Measurements from ENCODE around the gene BTN3A1. TPM values are rescaled to one million over a fixed set of nuclear protein-coding genes. Genes with fewer than 3 reads are reported as not detected.
"Not testable (repeated sequence)": the region's sequence is repeated elsewhere in the genome, so short reads cannot be mapped to it uniquely, and the experiment has no call there.

The BTN3A1 gene
- total RNA-seq, 1 donor from 2014 or later: 15.4 TPM

DNA sequence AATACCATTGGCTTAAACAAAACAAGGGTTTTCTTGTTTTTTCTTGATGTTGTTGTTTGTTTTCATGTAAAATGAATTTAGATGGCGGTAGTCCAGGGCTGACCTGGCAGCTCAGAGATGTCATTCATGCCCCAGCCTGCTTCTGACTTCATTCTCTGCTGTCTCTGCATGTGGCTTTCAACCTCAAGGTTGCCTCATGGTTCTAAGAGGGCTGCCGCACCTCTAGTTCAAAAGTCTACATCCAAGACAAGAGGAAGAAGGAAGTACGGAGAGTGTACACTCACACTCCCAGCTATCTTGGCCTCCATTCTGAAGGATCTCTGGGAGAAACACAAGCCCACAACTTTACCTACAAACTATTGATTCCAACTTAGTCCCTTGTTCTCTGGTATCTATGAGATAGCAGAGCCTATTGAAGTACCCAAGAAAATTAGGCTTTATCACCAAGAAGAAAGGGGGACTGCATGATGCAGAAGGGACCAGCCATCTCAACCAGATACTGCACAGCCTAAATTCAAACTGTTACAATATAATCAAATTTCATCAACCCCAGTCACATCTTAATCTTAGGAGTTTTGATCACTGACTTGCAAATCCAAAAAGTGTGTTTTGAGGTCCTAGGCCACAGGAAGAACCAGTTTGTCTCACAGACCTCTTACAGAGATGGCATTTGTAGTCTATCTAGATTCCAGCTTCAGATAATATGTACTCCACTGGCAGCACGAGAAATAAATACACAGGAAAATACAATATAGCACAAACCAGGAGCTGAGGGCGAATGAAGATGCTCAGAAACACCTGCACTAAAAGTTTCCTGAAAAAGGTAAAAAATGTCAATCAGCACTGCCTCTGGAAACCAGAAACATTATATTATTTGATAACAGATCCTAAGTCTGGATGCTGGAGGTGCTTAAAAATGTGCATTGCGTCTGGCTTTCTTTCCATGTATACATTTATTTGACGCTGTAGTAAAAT lies 37.4 kb downstream of the BTN3A1 start:
- DNase-seq (ENCODE audit: low spot score): no peak

DNA sequence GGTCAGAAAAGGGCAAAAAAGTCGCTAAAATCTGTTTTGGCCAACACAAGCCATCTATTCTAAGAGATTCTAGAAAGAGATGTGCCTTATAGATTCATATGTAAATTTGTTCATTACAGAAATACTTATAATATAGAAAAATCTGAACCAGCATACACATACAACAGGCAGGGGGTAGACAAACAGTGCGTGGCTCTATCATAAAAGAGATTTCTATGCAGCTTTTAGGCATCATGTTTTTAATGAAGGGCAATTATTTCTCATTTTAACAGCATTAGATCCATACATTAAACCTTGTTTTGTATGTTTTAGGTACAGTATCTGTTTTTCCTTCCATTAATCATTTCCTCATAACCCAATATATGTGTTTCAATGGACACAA lies 38.9 kb downstream of the BTN3A1 start:
- no peak for DNase-seq (ENCODE audit: low spot score)

DNA sequence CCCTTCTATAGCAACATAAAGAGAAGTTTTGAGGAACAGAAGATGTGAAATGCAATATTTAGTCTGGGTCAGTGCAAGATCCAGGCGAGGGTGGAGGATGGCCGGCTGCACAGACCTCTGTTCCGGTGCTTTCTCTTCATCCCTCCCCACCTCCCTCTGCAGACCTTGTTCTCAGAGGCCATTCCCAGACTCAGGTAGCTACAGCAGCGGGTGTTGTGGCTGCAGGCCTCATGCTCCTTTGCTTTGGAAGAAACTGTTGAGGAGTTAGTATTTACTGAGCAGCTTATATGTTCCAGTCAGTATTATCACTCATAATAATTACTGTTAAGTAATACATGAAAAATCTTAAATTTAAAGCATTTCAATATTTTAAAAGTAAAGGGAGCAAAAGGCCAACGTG lies 39.9 kb downstream of the BTN3A1 start:
- no peak for DNase-seq (ENCODE audit: low spot score)

DNA sequence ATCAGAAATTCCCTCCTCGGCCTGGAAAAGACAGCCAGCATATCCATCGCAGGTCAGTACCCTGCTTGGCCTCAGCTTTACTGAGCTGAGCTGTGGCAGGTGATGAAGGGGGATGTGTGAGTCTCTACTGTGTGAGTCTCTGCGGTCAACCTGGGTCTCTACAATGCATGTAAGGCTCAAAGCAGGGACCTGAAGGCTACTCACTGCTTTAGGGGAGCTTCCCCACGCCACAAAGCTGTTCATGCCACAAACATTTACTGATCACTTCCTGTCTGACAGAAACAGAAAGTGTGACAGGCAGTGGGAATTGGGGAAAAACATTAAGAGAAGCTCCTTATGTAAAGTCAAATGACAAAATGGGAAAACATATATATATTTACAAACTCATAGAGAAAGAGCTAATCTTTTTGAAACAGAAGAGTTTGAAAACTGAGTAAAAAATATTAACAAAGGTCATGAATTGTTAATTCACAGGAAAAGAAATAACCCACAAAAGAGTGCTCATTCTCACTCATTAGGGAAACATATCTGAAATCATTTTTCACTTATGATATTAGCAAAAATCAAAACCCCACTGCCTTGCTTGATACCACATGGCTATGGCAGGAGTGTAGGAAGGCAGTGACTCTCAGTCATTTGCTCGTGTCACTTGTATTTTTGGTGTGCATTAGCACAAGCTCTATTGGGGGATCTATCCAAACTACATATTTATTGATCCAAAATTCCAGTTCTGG lies 44.0 kb downstream of the BTN3A1 start:
- DNase-seq (ENCODE audit: low spot score): no peak

DNA sequence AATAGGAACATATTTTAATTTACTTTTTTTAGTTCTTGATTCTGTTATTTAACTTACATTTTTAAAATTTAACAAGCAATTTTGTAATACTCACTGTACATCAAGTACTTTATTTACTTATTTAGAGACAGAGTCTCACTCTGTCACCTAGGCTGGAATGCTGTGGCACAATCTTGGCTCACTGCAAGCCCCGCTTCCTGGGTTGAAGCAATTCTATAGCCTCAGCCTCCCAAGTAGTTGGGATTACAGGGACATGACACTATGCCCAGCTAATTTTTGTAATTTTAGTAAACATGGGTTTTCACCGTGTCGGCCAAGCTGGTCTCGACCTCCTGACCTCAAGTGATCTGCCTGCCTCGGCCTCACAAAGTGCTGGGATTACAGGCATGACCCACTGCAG lies 45.2 kb downstream of the BTN3A1 start:
- no peak for DNase-seq (ENCODE audit: low spot score)

DNA sequence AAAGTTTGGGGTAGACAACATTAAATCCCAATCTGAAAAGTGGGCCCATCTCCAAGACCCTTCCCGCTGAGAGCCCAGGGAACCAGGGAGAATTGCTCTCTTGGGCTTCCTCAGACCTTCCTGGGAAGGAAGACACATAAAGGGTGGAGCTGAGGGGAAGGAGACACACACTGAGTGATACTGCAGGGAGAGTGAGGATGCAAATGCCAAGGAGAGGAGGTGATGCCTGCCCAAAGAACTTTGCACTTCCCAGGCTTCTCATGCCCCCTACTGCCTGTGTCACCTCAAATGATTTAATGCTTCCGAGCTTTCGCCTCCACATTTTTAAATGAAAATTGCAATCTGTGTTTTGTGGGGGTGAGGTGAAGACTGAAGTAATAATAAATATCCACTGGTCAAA lies 48.2 kb downstream of the BTN3A1 start:
- DNase-seq (ENCODE audit: low spot score): no peak

DNA sequence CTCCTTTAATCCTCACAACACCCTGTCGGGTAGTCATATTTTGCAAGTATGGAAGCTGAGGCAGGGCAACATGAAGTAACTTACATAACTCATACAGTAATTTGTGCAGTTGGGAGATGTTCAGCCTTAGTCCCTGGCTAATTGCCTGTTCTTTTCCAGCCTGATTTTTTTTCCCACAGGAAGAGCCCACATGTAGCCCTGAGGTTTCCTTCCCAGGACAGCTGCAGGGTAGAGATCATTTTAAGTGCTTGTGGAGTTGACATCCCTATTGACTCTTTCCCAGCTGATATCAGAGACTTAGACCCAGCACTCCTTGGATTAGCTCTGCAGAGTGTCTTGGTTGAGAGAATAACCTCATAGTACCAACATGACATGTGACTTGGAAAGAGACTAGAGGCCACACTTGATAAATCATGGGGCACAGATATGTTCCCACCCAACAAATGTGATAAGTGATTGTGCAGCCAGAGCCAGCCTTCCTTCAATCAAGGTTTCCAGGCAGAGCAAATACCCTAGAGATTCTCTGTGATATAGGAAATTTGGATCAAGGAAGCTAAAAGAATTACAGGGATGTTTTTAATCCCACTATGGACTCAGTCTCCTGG lies 50.7 kb downstream of the BTN3A1 start:
- no peak for DNase-seq (ENCODE audit: low spot score)

DNA sequence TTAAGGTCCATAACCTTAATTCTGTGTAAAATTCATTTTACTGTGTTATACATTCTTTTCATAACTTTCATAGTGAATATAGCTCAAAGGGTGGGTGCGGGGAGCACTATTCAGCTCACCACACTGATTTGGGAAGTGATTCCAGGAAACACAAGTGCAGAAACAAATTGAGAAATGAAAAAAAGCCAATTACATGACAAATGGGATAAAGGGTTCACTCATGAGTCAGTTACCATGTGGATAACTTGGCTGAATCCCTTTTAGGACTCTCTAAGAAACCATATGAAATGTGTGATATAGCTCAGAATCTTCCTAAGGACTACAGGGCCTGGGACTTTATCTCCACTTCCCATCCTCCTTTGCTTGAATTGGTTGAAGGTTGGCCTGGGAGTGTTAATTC lies 52.6 kb downstream of the BTN3A1 start:
- no peak for DNase-seq (ENCODE audit: low spot score)

DNA sequence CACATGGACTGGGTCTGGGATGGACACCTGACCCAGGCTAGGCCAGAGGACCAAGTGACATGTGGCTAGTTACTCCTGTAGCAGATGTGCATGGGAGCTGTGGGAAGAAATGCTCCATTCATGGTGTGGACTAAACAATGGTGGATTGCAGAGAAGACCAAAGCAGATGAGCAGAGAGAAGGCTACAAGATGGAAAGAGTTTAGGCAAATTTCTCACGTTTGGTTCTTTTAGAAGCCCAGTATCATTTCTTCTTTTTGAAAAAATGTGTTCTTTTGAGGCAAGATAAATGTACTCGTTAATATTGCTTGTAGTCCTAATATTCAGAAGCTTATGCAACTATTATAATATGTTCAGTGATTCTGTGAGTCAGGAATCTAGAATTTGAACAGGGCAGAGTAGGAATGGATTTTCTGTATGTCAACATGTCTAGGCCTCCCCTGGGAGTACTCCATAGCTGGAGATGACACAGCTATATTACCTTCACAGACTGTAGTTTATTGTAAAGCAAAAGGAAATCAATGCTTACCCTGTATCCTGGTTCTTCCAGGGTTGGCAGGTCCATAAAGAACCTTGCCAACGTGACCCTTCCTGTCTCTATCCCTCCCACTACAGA lies 53.4 kb downstream of the BTN3A1 start:
- no peak for DNase-seq (ENCODE audit: low spot score)

DNA sequence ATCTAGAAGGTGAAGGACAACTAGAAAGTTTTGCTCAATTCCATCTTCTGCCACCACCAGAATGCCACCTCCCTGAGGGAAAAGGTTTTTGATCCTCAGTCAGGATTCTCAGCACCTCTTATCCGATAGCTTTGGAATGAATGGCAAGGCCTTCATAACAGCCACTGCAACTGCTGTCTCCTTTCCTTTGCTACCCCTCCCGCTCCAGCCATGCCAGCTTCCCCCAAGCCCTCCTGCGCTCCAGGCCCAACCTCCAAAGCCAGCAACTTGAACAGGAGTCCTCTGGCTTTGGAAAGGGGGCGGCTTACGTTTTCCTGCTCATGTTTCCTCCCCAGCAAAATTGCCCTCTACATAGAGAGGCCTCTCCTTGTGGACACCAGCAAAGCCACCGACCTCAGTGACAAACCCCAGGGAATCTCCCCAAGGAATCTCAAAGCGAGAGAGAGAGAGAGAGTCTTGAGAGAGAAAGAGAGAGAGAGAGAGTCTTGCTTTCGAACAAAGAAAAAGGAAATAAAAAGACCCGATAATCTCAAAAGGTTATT lies 55.3 kb downstream of the BTN3A1 start:
- no peak for DNase-seq (ENCODE audit: low spot score)

DNA sequence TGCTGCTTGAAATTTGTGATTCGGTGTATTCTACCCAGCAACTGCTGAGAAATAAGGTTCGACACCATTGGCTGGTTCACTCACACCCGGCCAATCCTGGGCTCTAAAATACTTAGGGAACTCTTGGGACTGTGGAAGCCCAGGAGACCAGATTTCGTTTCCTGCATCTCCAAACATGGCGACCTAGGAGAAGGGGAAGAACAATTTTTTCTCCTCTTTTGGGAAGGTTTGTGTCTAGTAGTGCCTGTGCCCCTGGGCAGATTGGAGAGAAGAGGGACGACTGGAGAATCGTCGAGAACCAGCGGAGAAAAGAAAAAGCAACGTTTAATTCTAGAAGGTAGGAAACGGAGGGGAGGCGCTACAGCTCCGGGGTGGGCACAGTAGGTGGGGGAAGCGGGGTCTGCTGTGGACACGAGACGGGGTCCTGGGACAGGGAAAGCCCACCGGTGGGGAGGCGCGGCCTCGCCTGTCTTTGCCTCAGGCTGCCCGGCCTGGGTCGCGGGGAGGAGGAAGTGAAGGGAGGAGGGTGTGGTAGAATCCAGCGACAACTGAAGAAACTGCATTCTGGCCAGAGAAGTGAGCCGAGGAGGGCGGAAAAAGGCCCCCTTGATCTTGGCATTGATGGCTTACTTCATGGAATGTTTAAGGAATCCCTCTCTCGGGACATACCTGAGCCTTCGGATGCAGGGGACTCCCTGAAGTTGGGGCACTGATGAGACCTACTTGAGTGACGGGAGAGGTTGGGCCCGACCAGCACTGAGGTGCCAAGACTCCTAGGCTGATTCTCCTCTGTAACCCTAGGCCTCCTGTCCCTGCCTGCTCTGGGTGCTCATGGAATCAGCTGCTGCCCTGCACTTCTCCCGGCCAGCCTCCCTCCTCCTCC lies 56.0 kb downstream of the BTN3A1 start, which contains the start of gene BTN2A1:
Gene BTN2A1, plus strand, starts transcription at position 150 of the 883 bp plus-strand sequence. Its CDS starts 682 bp downstream, at position 832.
- DNase-seq (ENCODE audit: low spot score): no peak

DNA sequence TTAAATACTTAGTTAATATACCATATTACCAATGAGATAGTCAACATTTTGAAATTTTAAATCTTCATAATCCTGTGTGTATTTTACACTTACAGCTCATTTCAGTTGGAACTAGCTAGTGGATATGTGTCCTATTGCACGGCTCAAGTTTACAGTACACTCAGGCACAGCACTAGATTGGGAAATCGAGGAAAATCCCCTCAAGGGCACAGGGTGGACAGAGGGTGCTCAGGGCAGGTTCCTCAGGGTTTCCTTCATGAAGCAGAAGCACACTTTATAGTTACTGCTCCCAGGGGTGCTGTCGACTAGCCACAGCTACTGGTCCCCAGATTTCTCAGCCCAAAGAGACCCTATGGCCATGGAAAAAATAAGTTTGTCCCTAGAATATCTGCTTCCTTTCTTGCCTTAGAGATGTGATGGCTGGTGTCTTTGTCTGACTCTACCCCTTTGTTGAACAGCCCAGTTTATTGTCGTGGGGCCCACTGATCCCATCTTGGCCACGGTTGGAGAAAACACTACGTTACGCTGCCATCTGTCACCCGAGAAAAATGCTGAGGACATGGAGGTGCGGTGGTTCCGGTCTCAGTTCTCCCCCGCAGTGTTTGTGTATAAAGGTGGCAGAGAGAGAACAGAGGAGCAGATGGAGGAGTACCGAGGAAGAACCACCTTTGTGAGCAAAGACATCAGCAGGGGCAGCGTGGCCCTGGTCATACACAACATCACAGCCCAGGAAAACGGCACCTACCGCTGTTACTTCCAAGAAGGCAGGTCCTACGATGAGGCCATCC lies 57.1 kb downstream of the BTN3A1 start:
- DNase-seq (ENCODE audit: low spot score): no peak

DNA sequence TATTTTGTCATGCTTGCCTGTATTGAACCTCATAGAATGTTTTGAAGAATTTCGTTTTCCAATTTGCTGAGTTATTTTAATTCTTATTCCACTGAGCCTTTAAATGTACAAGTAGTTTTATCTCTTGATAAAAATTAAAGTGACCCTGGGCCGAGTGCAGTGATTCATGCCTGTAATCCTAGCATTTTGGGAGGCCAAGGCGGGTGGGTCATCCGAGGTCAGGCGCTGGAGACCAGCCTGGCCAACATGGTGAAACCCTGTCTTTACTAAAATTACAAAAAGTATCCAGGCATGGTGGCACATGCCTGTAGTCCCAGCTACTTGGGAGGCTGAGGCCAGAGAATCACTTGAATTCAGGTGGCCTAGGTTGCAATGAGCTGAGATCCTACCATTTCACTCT lies 59.3 kb downstream of the BTN3A1 start:
- DNase-seq (ENCODE audit: low spot score): not testable (repeated sequence)

DNA sequence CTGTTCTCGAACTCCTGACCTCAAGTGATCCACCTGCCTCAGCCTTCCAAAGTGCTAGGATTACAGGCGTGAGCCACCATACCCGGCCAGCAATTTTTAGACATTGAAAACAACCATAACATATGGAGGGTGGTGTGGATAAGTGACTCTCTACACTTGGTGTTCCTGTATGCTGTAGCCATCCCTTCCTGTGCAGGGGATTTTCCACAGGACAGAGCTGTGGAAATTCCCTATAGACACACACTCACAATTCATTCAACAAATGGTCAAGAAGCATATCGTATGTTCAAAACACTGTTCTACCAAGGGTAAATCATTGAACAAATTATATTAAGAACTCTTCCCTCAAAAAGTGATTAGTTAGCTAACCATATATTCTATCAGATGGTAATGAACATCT lies 61.9 kb downstream of the BTN3A1 start:
- no peak for DNase-seq (ENCODE audit: low spot score)

DNA sequence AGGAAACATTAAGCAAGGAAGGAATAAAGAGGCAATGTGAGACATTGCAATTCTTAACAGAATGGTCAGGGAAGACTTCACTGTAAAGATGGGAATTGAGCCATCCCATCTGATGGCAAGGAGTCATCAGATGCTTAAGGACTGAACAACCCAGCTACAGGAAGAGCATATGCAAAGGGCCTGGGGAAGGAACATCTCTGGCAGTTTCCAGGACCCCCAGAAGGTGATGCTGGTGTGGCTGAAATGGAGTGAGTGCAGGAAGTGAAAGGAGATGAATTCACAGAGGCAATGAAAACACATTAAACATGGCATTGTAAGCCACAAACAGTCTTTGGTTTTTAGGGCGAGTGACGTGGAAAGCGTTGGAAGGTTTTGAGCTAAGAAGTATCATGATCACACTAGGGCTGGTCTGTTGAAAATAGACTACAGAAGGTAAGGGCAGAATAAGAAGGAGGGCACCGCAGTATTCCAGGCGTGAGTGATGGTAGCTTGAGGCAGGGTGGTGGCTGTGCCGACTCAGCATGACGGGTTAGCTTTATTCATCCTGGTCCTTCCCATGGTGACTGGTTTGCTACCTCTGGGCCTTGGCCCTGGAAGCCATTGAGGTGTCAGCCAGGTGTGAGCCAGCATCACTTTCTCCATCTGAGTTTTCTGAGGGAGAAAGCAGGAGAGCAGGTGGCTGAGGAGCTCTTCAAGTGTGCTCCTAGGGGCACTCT lies 62.5 kb downstream of the BTN3A1 start:
- no peak for DNase-seq (ENCODE audit: low spot score)

Measured in mesenteric fat pad (tissue), 1 donor.